ENCODE measurements around the gene GNB1.

The GNB1 gene

GRCh38 chr1:1928231-1929101 is 37.6 kb upstream of the GNB1 start:
- no peaks in the 10 kb centered on the region for H3K4me1 ChIP-seq (ENCODE audit: control insufficient read depth in 2 of 2, insufficient read depth in 1 of 2, low read depth in 1 of 2, low read length in 2 of 2)
- H4K8ac ChIP-seq (ENCODE audit: low read depth, low read length) = no peak overlapping the region
- H3K27me3 ChIP-seq (ENCODE audit: control insufficient read depth in 3 of 3, insufficient read depth in 3 of 3, low read depth in 1 of 3, low read length in 3 of 3) = peaks cover 0 to 7% (median 0%) of the 10 kb centered on the region in 3 experiments
- no peak overlapping the region for H3K9ac ChIP-seq (ENCODE audit: low read depth, low read length, poor library complexity)
- H2BK120ac ChIP-seq (ENCODE audit: low read depth, low read length) = no peak overlapping the region
- no peak for DNase-seq (ENCODE audit: low spot score)
- no CpG with 5 or more reads among the region's 34 CpGs for WGBS, 2 donors (ENCODE audit: extremely low coverage in 2 of 2, insufficient read length in 2 of 2, insufficient replicate concordance in 1 of 2)
- peak overlapping the region; percentile 13 for H2BK5ac ChIP-seq (ENCODE audit: low read length)
- no peak overlapping the region for H3K23ac ChIP-seq (ENCODE audit: low read depth, low read length, poor library complexity)
- no peak overlapping the region for H2AFZ ChIP-seq (ENCODE audit: low read length)
- H2BK15ac ChIP-seq (ENCODE audit: low read length) = peak overlapping the region; percentile 58
- peak overlapping the region; percentile 97 for H2AK5ac ChIP-seq (ENCODE audit: low read depth, low read length)
- H3K36me3 ChIP-seq (replicated peaks in 1 of 2; ENCODE audit: control insufficient read depth in 2 of 2, insufficient read depth in 2 of 2, low read length in 2 of 2) = no peaks in the 10 kb centered on the region
- H3K79me1 ChIP-seq (ENCODE audit: low read depth, low read length) = peaks cover 4% of the 10 kb centered on the region
- no peak overlapping the region for H3K4ac ChIP-seq (ENCODE audit: low read length)
- H4K91ac ChIP-seq (ENCODE audit: low read depth, low read length, poor library complexity) = no peak overlapping the region
- H3K9me3 ChIP-seq (replicated peaks in 1 of 2; ENCODE audit: control insufficient read depth in 2 of 2, insufficient read depth in 1 of 2, low read depth in 1 of 2, low read length in 2 of 2) = peaks cover 0 to 2% of the 10 kb centered on the region in 2 donors
- H3K14ac ChIP-seq (ENCODE audit: low read length) = peak overlapping the region; percentile 94
- H3K4me3 ChIP-seq (ENCODE audit: low read length in 2 of 2) = no peak overlapping the region
- no peak overlapping the region for H3K4me2 ChIP-seq (ENCODE audit: insufficient read depth, low read length, poor library complexity, severe bottlenecking)
- no peak overlapping the region for H3K27ac ChIP-seq (replicated peaks; ENCODE audit: low read length)
- H3K18ac ChIP-seq (ENCODE audit: low read length) = peak overlapping the region; percentile 57
- H2BK12ac ChIP-seq (ENCODE audit: low read length) = no peak overlapping the region

DNA sequence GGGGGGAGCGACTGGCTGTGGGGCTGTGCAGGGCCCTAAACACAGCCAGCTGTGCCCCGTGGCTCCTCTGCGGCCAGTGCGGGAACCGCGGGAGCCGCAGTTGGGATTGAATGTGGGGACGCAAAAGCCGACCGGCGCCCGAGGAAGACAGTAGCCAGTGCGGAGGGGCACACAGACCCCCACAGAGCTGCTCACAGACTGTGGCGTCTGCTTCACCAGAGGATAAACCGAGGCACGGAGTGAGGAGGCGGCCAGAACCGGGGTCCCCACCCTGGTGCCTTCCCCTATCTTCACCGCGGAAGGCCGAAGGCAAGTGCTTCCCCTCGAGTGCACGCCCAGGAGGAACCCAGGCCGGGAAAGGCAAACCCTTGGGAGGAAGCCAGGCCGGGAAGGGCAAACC is 36.9 kb upstream of the GNB1 start:
- Histone ChIP-seq H3K23ac (ENCODE audit: low read depth, low read length, poor library complexity) (no peak overlapping the region), H4K91ac (ENCODE audit: low read depth, low read length, poor library complexity) (no peak overlapping the region), H2AFZ (ENCODE audit: low read length) (no peak overlapping the region), H2AK5ac (ENCODE audit: low read depth, low read length) (peak overlapping the region; percentile 70), H2BK5ac (ENCODE audit: low read length) (no peak overlapping the region), H3K27ac (replicated peaks; ENCODE audit: low read length) (no peak overlapping the region), H2BK15ac (ENCODE audit: low read length) (no peak overlapping the region), H3K36me3 (replicated peaks in 1 of 2; ENCODE audit: control insufficient read depth in 2 of 2, insufficient read depth in 2 of 2, low read length in 2 of 2) (no peaks in the 10 kb centered on the region), H3K4me1 (ENCODE audit: control insufficient read depth in 2 of 2, insufficient read depth in 1 of 2, low read depth in 1 of 2, low read length in 2 of 2) (no peaks in the 10 kb centered on the region), H3K14ac (ENCODE audit: low read length) (no peak overlapping the region), H4K8ac (ENCODE audit: low read depth, low read length) (no peak overlapping the region), H3K9ac (ENCODE audit: low read depth, low read length, poor library complexity) (no peak overlapping the region), H2BK12ac (ENCODE audit: low read length) (peak overlapping the region; percentile 22), H3K4ac (ENCODE audit: low read length) (no peak overlapping the region), H3K4me3 (ENCODE audit: low read length in 2 of 2) (no peak overlapping the region), H3K9me3 (replicated peaks in 1 of 2; ENCODE audit: control insufficient read depth in 2 of 2, insufficient read depth in 1 of 2, low read depth in 1 of 2, low read length in 2 of 2) (peaks cover 0 to 2% of the 10 kb centered on the region in 2 donors), H3K18ac (ENCODE audit: low read length) (no peak overlapping the region), H2BK120ac (ENCODE audit: low read depth, low read length) (no peak overlapping the region), H3K4me2 (ENCODE audit: insufficient read depth, low read length, poor library complexity, severe bottlenecking) (no peak overlapping the region), H3K27me3 (ENCODE audit: control insufficient read depth in 3 of 3, insufficient read depth in 3 of 3, low read depth in 1 of 3, low read length in 3 of 3) (peaks cover 0 to 7% (median 0%) of the 10 kb centered on the region in 3 experiments), H3K79me1 (ENCODE audit: low read depth, low read length) (peaks cover 4% of the 10 kb centered on the region)
- DNase-seq (ENCODE audit: low spot score) = no peak
- WGBS, 2 donors (ENCODE audit: extremely low coverage in 2 of 2, insufficient read length in 2 of 2, insufficient replicate concordance in 1 of 2) = no CpG with 5 or more reads among the region's 25 CpGs

- Histone ChIP-seq H3K27me3 (ENCODE audit: control insufficient read depth in 3 of 3, insufficient read depth in 3 of 3, low read depth in 1 of 3, low read length in 3 of 3) (peaks cover 0 to 7% (median 0%) of the 10 kb centered on the region in 3 experiments), H3K14ac (ENCODE audit: low read length) (peak overlapping the region; percentile 21), H3K4me1 (ENCODE audit: control insufficient read depth in 2 of 2, insufficient read depth in 1 of 2, low read depth in 1 of 2, low read length in 2 of 2) (no peaks in the 10 kb centered on the region), H3K4ac (ENCODE audit: low read length) (no peak overlapping the region), H2BK15ac (ENCODE audit: low read length) (peak overlapping the region; percentile 67), H3K23ac (ENCODE audit: low read depth, low read length, poor library complexity) (peak overlapping the region; percentile 31), H2BK12ac (ENCODE audit: low read length) (no peak overlapping the region), H3K9ac (ENCODE audit: low read depth, low read length, poor library complexity) (no peak overlapping the region), H2BK120ac (ENCODE audit: low read depth, low read length) (no peak overlapping the region), H3K79me1 (ENCODE audit: low read depth, low read length) (peaks cover 4% of the 10 kb centered on the region), H4K91ac (ENCODE audit: low read depth, low read length, poor library complexity) (no peak overlapping the region), H2BK5ac (ENCODE audit: low read length) (no peak overlapping the region), H3K27ac (replicated peaks; ENCODE audit: low read length) (no peak overlapping the region), H3K4me3 (ENCODE audit: low read length in 2 of 2) (no peak overlapping the region), H3K9me3 (replicated peaks in 1 of 2; ENCODE audit: control insufficient read depth in 2 of 2, insufficient read depth in 1 of 2, low read depth in 1 of 2, low read length in 2 of 2) (peaks cover 0 to 2% of the 10 kb centered on the region in 2 donors), H4K8ac (ENCODE audit: low read depth, low read length) (no peak overlapping the region), H3K36me3 (replicated peaks in 1 of 2; ENCODE audit: control insufficient read depth in 2 of 2, insufficient read depth in 2 of 2, low read length in 2 of 2) (no peaks in the 10 kb centered on the region), H2AFZ (ENCODE audit: low read length) (no peak overlapping the region), H3K18ac (ENCODE audit: low read length) (peak overlapping the region; percentile 57), H2AK5ac (ENCODE audit: low read depth, low read length) (peak overlapping the region; percentile 84), H3K4me2 (ENCODE audit: insufficient read depth, low read length, poor library complexity, severe bottlenecking) (no peak overlapping the region)
- DNase-seq (ENCODE audit: low spot score) = no peak
- WGBS, 2 donors (ENCODE audit: extremely low coverage in 2 of 2, insufficient read length in 2 of 2, insufficient replicate concordance in 1 of 2) = no CpG with 5 or more reads among the region's 21 CpGs
Observed at GRCh38 chr1:1926886-1927660, 36.2 kb upstream of the GNB1 start.

- Histone ChIP-seq H3K9ac (ENCODE audit: low read depth, low read length, poor library complexity) (no peak overlapping the region), H2BK120ac (ENCODE audit: low read depth, low read length) (no peak overlapping the region), H4K91ac (ENCODE audit: low read depth, low read length, poor library complexity) (no peak overlapping the region), H4K8ac (ENCODE audit: low read depth, low read length) (no peak overlapping the region), H2BK5ac (ENCODE audit: low read length) (peak overlapping the region; percentile 66), H3K23ac (ENCODE audit: low read depth, low read length, poor library complexity) (peak overlapping the region; percentile 73), H3K4me1 (ENCODE audit: control insufficient read depth in 2 of 2, insufficient read depth in 1 of 2, low read depth in 1 of 2, low read length in 2 of 2) (no peaks in the 10 kb centered on the region), H3K36me3 (replicated peaks in 1 of 2; ENCODE audit: control insufficient read depth in 2 of 2, insufficient read depth in 2 of 2, low read length in 2 of 2) (no peaks in the 10 kb centered on the region), H3K9me3 (replicated peaks in 1 of 2; ENCODE audit: control insufficient read depth in 2 of 2, insufficient read depth in 1 of 2, low read depth in 1 of 2, low read length in 2 of 2) (peaks cover 0 to 2% of the 10 kb centered on the region in 2 donors), H2BK15ac (ENCODE audit: low read length) (peak overlapping the region; percentile 67), H3K27ac (replicated peaks; ENCODE audit: low read length) (no peak overlapping the region), H3K18ac (ENCODE audit: low read length) (peak overlapping the region; percentile 83), H3K4me2 (ENCODE audit: insufficient read depth, low read length, poor library complexity, severe bottlenecking) (no peak overlapping the region), H3K27me3 (ENCODE audit: control insufficient read depth in 3 of 3, insufficient read depth in 3 of 3, low read depth in 1 of 3, low read length in 3 of 3) (peaks cover 0 to 7% (median 0%) of the 10 kb centered on the region in 3 experiments), H2AK5ac (ENCODE audit: low read depth, low read length) (peak overlapping the region; percentile 84), H3K4me3 (ENCODE audit: low read length in 2 of 2) (no peak overlapping the region), H2AFZ (ENCODE audit: low read length) (no peak overlapping the region), H3K79me1 (ENCODE audit: low read depth, low read length) (peaks cover 6% of the 10 kb centered on the region), H2BK12ac (ENCODE audit: low read length) (no peak overlapping the region), H3K14ac (ENCODE audit: low read length) (peak overlapping the region; percentile 71), H3K4ac (ENCODE audit: low read length) (no peak overlapping the region)
- no CpG with 5 or more reads among the region's 26 CpGs for WGBS, 2 donors (ENCODE audit: extremely low coverage in 2 of 2, insufficient read length in 2 of 2, insufficient replicate concordance in 1 of 2)
- DNase-seq (ENCODE audit: low spot score) = no peak
Observed at GRCh38 chr1:1926346-1926811, 35.5 kb upstream of the GNB1 start.
